SJSA1 (cell line): ENCODE measurements around the gene CWH43. TPM values are rescaled to one million over a fixed set of nuclear protein-coding genes. Genes with fewer than 3 reads are reported as not detected.
"Not testable (repeated sequence)": the region's sequence is repeated elsewhere in the genome, so short reads cannot be mapped to it uniquely, and the experiment has no call there.

Experiments
- DNase-seq, 2 experiments: peaks; one replicate each; pipeline ENCODE4 v3.0.0-alpha.2; 2015 to 2020; ENCODE audit warnings: low spot score in 2 of 2, low read depth in 1 of 2
- H3K27ac ChIP-seq: fragments of 250-450 bp; sonication (Bioruptor Pico); 2 replicates; pipeline ENCODE4 v1.5.1; 2020; ENCODE audit warnings: mild to moderate bottlenecking, moderate library complexity
- H3K27me3 ChIP-seq: fragments of 250-450 bp; sonication (Bioruptor Pico); replicated peaks from 2 replicates; pipeline ENCODE4 v1.5.1; 2020; ENCODE audit warnings: mild to moderate bottlenecking, moderate library complexity
- H3K36me3 ChIP-seq: fragments of 250-450 bp; sonication (Bioruptor Pico); 2 replicates; pipeline ENCODE4 v1.5.1; 2020; ENCODE audit warnings: mild to moderate bottlenecking
- H3K4me1 ChIP-seq: fragments of 250-450 bp; sonication (Bioruptor Pico); replicated peaks from 2 replicates; pipeline ENCODE4 v1.6.1; 2021; ENCODE audit warnings: mild to moderate bottlenecking
- H3K4me3 ChIP-seq: fragments of 250-450 bp; sonication (Bioruptor Pico); 2 replicates; pipeline ENCODE4 v1.5.1; 2020; ENCODE audit warnings: mild to moderate bottlenecking
- H3K9me3 ChIP-seq: fragments of 250-450 bp; sonication (Bioruptor Pico); replicated peaks from 2 replicates; pipeline ENCODE4 v1.5.1; 2020; ENCODE audit warnings: mild to moderate bottlenecking
- total RNA-seq: library from RNA; depleted of rRNA; stranded (reverse); fragments of >200 nt; shearing (Covaris generic); gene quantifications from 2 replicates; pipeline ENCODE4 v1.2.3, GENCODE V29; 2014; rRNA removed

CWH43 gene
- total RNA-seq = not detected in 2 replicates

- no peaks in the 10 kb centered on the region for H3K9me3 ChIP-seq
- no peaks in the 10 kb centered on the region for H3K36me3 ChIP-seq
- peaks cover 4% of the 10 kb centered on the region; the same call in 1 of the 2 replicates for H3K27me3 ChIP-seq
- no peak within 1 kb of the TSS for H3K4me3 ChIP-seq
- DNase-seq = no peak
- H3K27ac ChIP-seq = no peak within 1 kb of the TSS
- H3K4me1 ChIP-seq = no peaks in the 10 kb centered on the region
Observed at GRCh38 chr4:48985976-48986653, at the start of gene CWH43. Gene CWH43 (plus strand): TSS chr4:48986275. CDS start chr4:48986430, 155 bp downstream.

GRCh38 chr4:48937033-48937432, 49.0 kb upstream of the CWH43 start:
- H3K27me3 ChIP-seq = no peaks in the 10 kb centered on the region

GRCh38 chr4:48938831-48939230, 47.2 kb upstream of the CWH43 start:
- Histone ChIP-seq H3K36me3 (no peaks in the 10 kb centered on the region), H3K27ac (no peak overlapping the region), H3K9me3 (no peaks in the 10 kb centered on the region), H3K4me1 (no peaks in the 10 kb centered on the region), H3K27me3 (no peaks in the 10 kb centered on the region), H3K4me3 (no peak overlapping the region)
- no peak for DNase-seq

More at GRCh38 chr4:48937033-48937432, 49.0 kb upstream of the CWH43 start:
- Histone ChIP-seq H3K27ac (no peak overlapping the region), H3K4me3 (no peak overlapping the region), H3K36me3 (no peaks in the 10 kb centered on the region), H3K4me1 (no peaks in the 10 kb centered on the region), H3K9me3 (no peaks in the 10 kb centered on the region)
- no peak for DNase-seq

GRCh38 chr4:48939785-48940184, 46.3 kb upstream of the CWH43 start:
- peaks cover 5% of the 10 kb centered on the region; the same call in 1 of the 2 replicates for H3K4me1 ChIP-seq
- peak in 1 of 2 experiments; percentile 11 for DNase-seq
- no peaks in the 10 kb centered on the region for H3K36me3 ChIP-seq
- no peak overlapping the region for H3K27ac ChIP-seq
- no peaks in the 10 kb centered on the region for H3K27me3 ChIP-seq
- H3K9me3 ChIP-seq = no peaks in the 10 kb centered on the region
- H3K4me3 ChIP-seq = no peak overlapping the region

GRCh38 chr4:48943387-48943786, 42.7 kb upstream of the CWH43 start:
- Histone ChIP-seq H3K9me3 (no peaks in the 10 kb centered on the region), H3K4me3 (no peak overlapping the region), H3K27me3 (no peaks in the 10 kb centered on the region), H3K27ac (no peak overlapping the region), H3K4me1 (peaks cover 5% of the 10 kb centered on the region; the same call in 1 of the 2 replicates), H3K36me3 (no peaks in the 10 kb centered on the region)
- DNase-seq = no peak

GRCh38 chr4:48944252-48944651, 41.8 kb upstream of the CWH43 start:
- Histone ChIP-seq H3K36me3 (no peaks in the 10 kb centered on the region), H3K4me3 (no peak overlapping the region), H3K9me3 (no peaks in the 10 kb centered on the region), H3K27me3 (no peaks in the 10 kb centered on the region), H3K4me1 (peaks cover 5% of the 10 kb centered on the region; the same call in 1 of the 2 replicates), H3K27ac (no peak overlapping the region)
- DNase-seq = peak in 1 of 2 experiments; percentile 10

GRCh38 chr4:48944756-48945241, 41.3 kb upstream of the CWH43 start:
- Histone ChIP-seq H3K9me3 (no peaks in the 10 kb centered on the region), H3K4me3 (no peak overlapping the region), H3K27ac (no peak overlapping the region), H3K27me3 (no peaks in the 10 kb centered on the region), H3K4me1 (peaks cover 5% of the 10 kb centered on the region; the same call in 1 of the 2 replicates), H3K36me3 (no peaks in the 10 kb centered on the region)
- no peak for DNase-seq

GRCh38 chr4:48945981-48946380, 40.1 kb upstream of the CWH43 start:
- Histone ChIP-seq H3K27ac (no peak overlapping the region), H3K9me3 (no peaks in the 10 kb centered on the region), H3K27me3 (no peaks in the 10 kb centered on the region), H3K4me1 (peaks cover 5% of the 10 kb centered on the region; the same call in 1 of the 2 replicates), H3K36me3 (no peaks in the 10 kb centered on the region), H3K4me3 (no peak overlapping the region)
- no peak for DNase-seq

- Histone ChIP-seq H3K4me1 (peaks cover 5% of the 10 kb centered on the region; the same call in 1 of the 2 replicates), H3K27me3 (no peaks in the 10 kb centered on the region), H3K27ac (no peak overlapping the region), H3K36me3 (no peaks in the 10 kb centered on the region), H3K9me3 (no peaks in the 10 kb centered on the region), H3K4me3 (no peak overlapping the region)
- no peak for DNase-seq
Observed at GRCh38 chr4:48947731-48948130, 38.3 kb upstream of the CWH43 start.

- Histone ChIP-seq H3K4me1 (peaks cover 5% of the 10 kb centered on the region; the same call in 1 of the 2 replicates), H3K27me3 (no peaks in the 10 kb centered on the region), H3K27ac (no peak overlapping the region), H3K4me3 (no peak overlapping the region), H3K9me3 (no peaks in the 10 kb centered on the region), H3K36me3 (no peaks in the 10 kb centered on the region)
- DNase-seq = no peak
Observed at GRCh38 chr4:48949086-48949485, 37.0 kb upstream of the CWH43 start.

- H3K4me3 ChIP-seq = no peak overlapping the region
- no peaks in the 10 kb centered on the region for H3K4me1 ChIP-seq
- no peak overlapping the region for H3K27ac ChIP-seq
- no peaks in the 10 kb centered on the region for H3K9me3 ChIP-seq
- no peaks in the 10 kb centered on the region for H3K36me3 ChIP-seq
- no peaks in the 10 kb centered on the region for H3K27me3 ChIP-seq
- DNase-seq = no peak
Observed at GRCh38 chr4:48949518-48950219, 36.4 kb upstream of the CWH43 start.

GRCh38 chr4:48954314-48954713, 31.8 kb upstream of the CWH43 start:
- Histone ChIP-seq H3K9me3 (no peaks in the 10 kb centered on the region), H3K4me3 (no peak overlapping the region), H3K27ac (no peak overlapping the region), H3K27me3 (no peaks in the 10 kb centered on the region), H3K36me3 (no peaks in the 10 kb centered on the region), H3K4me1 (no peaks in the 10 kb centered on the region)
- DNase-seq = no peak

GRCh38 chr4:48957366-48957765, 28.7 kb upstream of the CWH43 start:
- not testable (repeated sequence) for DNase-seq, H3K36me3 ChIP-seq, H3K27ac ChIP-seq, H3K27me3 ChIP-seq, H3K9me3 ChIP-seq, H3K4me3 ChIP-seq, H3K4me1 ChIP-seq

- Histone ChIP-seq H3K4me3 (no peak overlapping the region), H3K36me3 (no peaks in the 10 kb centered on the region), H3K4me1 (no peaks in the 10 kb centered on the region), H3K9me3 (no peaks in the 10 kb centered on the region), H3K27me3 (no peaks in the 10 kb centered on the region), H3K27ac (no peak overlapping the region)
- DNase-seq = no peak
Observed at GRCh38 chr4:48958582-48958981, 27.5 kb upstream of the CWH43 start.
